NCI-H82 (cell line): ENCODE data around the gene ZBTB44.
A peak's percentile ranks its signal among the peaks of the same experiment; 100 is the strongest.
"Not testable (repeated sequence)": the region's sequence is repeated elsewhere in the genome, so short reads cannot be mapped to it uniquely, and the experiment has no call there.

Source experiments
- DNase-seq: peaks from one replicate; lab custom pipeline; 2025; lab: John Stamatoyannopoulos, UW

Gene ZBTB44

GRCh38 chr11:130313383-130314183, 1.1 kb downstream of the ZBTB44 start:
- no peak for DNase-seq

- no peak for DNase-seq
Measured at GRCh38 chr11:130312046-130312445, 2.7 kb downstream of the ZBTB44 start.

GRCh38 chr11:130310622-130311021, 4.1 kb downstream of the ZBTB44 start:
- no peak for DNase-seq

GRCh38 chr11:130308886-130309285, 5.8 kb downstream of the ZBTB44 start:
- no peak for DNase-seq

- no peak for DNase-seq
Measured at GRCh38 chr11:130308059-130308458, 6.7 kb downstream of the ZBTB44 start.

- DNase-seq, result no peak
Measured at GRCh38 chr11:130304651-130305050, 10.1 kb downstream of the ZBTB44 start.

- DNase-seq, result peak; percentile 91
Measured at GRCh38 chr11:130301002-130301401, 13.7 kb downstream of the ZBTB44 start.

GRCh38 chr11:130300567-130300966, 14.2 kb downstream of the ZBTB44 start:
- peak; percentile 26 for DNase-seq

GRCh38 chr11:130299978-130300377, 14.7 kb downstream of the ZBTB44 start:
- DNase-seq, result no peak

- peak; percentile 64 for DNase-seq
Measured at GRCh38 chr11:130295657-130296056, 19.1 kb downstream of the ZBTB44 start.

- no peak for DNase-seq
Measured at GRCh38 chr11:130282111-130282510, 32.6 kb downstream of the ZBTB44 start.

GRCh38 chr11:130281341-130281740, 33.4 kb downstream of the ZBTB44 start:
- DNase-seq, result not testable (repeated sequence)

GRCh38 chr11:130279989-130280388, 34.7 kb downstream of the ZBTB44 start:
- DNase-seq, result no peak

GRCh38 chr11:130278745-130279144, 36.0 kb downstream of the ZBTB44 start:
- DNase-seq, result no peak

GRCh38 chr11:130278151-130278550, 36.6 kb downstream of the ZBTB44 start:
- DNase-seq, result no peak

GRCh38 chr11:130272336-130272735, 42.4 kb downstream of the ZBTB44 start:
- no peak for DNase-seq

- no peak for DNase-seq
Measured at GRCh38 chr11:130269326-130269943, 45.3 kb downstream of the ZBTB44 start.

GRCh38 chr11:130263351-130263750, 51.4 kb downstream of the ZBTB44 start:
- DNase-seq, result no peak

- DNase-seq, result no peak
Measured at GRCh38 chr11:130262424-130262823, 52.3 kb downstream of the ZBTB44 start.

GRCh38 chr11:130261571-130261970, 53.1 kb downstream of the ZBTB44 start:
- DNase-seq, result no peak

- DNase-seq, result no peak
Measured at GRCh38 chr11:130260742-130261141, 54.0 kb downstream of the ZBTB44 start.

- no peak for DNase-seq
Measured at GRCh38 chr11:130260080-130260627, 54.6 kb downstream of the ZBTB44 start.

- DNase-seq, result not testable (repeated sequence)
Measured at GRCh38 chr11:130251763-130252162, 63.0 kb downstream of the ZBTB44 start.
